PC-3 (cell line): ENCODE data around the gene ANK2. TPM values are rescaled to one million over a fixed set of nuclear protein-coding genes. Genes with fewer than 3 reads are reported as not detected.

Source experiments
- ATAC-seq: fragments of 200-7000 bp; cut with Tn5 transposase; 2 replicates; pipeline ENCODE4 v1.9.1; 2020; ENCODE audit warnings: mild to moderate bottlenecking, moderate library complexity
- BruUV-seq: library from RNA; stranded (reverse); fragments of 400-500 nt; replicated peaks from 2 replicates; lab custom pipeline; 2021; lab: Mats Ljungman, UMichigan
- CTCF ChIA-PET: fragments of 300-600 bp; sonication (Branson Sonifier 250); formaldehyde crosslinking; loops from one replicate; lab custom pipeline; 2022; ENCODE audit warnings: antibody characterized with exemption; lab: Charles Lee
- POLR2A ChIA-PET: fragments of 300-600 bp; sonication (Branson Sonifier 250); formaldehyde crosslinking; loops from one replicate; lab custom pipeline; 2022; ENCODE audit warnings: antibody characterized with exemption; ENCODE audit not compliant: unreplicated experiment; lab: Charles Lee
- DNase-seq: peaks from one replicate; pipeline ENCODE4 v3.0.0-alpha.2; 2015
- H2AFZ ChIP-seq: fragments of 300-600 bp; sonication (generic); 2 replicates; pipeline ENCODE4 v1.6.0; 2016; ENCODE audit warnings: antibody characterized with exemption, low read length
- H3F3A ChIP-seq: fragments of 300-600 bp; sonication (generic); one replicate; pipeline ENCODE4 v1.6.0; 2017; ENCODE audit warnings: antibody characterized with exemption, low read length, control low read depth, mild to moderate bottlenecking; ENCODE audit not compliant: unreplicated experiment
- H3K27ac ChIP-seq: fragments of 300-600 bp; sonication (generic); 2 replicates; pipeline ENCODE4 v1.5.1; 2016; ENCODE audit warnings: mild to moderate bottlenecking, low read length
- H3K27me3 ChIP-seq: fragments of 300-600 bp; sonication (generic); 2 replicates; pipeline ENCODE4 v1.6.1; 2016; ENCODE audit warnings: low read length, mixed read lengths
- H3K36me3 ChIP-seq: fragments of 300-600 bp; sonication (generic); 2 replicates; pipeline ENCODE4 v1.6.1; 2016; ENCODE audit warnings: low read depth, mixed run types, low read length, mixed read lengths
- H3K4me1 ChIP-seq: fragments of 300-600 bp; sonication (generic); 2 replicates; pipeline ENCODE4 v1.5.1; 2016; ENCODE audit warnings: low read length; ENCODE audit not compliant: insufficient read depth
- H3K4me2 ChIP-seq: fragments of 300-600 bp; sonication (generic); 2 replicates; pipeline ENCODE4 v1.6.0; 2016; ENCODE audit warnings: low read length
- H3K4me3 ChIP-seq: fragments of 300-600 bp; sonication (generic); 2 replicates; pipeline ENCODE4 v1.5.1; 2016; ENCODE audit warnings: mild to moderate bottlenecking, low read length, mixed read lengths
- H3K79me2 ChIP-seq: fragments of 300-600 bp; sonication (generic); 2 replicates; pipeline ENCODE4 v1.6.1; 2017; ENCODE audit warnings: low read length, mixed read lengths
- H3K9ac ChIP-seq: fragments of 300-600 bp; sonication (generic); 2 replicates; pipeline ENCODE4 v1.6.0; 2016; ENCODE audit warnings: mild to moderate bottlenecking, low read length
- H3K9me2 ChIP-seq: fragments of 300-600 bp; sonication (generic); replicated peaks from 2 replicates; pipeline ENCODE4 v1.6.1; 2016; ENCODE audit warnings: mixed run types, low read length, mixed read lengths
- H3K9me3 ChIP-seq: fragments of 300-600 bp; sonication (generic); 2 replicates; pipeline ENCODE4 v1.6.1; 2016; ENCODE audit warnings: low read length, mixed read lengths
- H4K20me1 ChIP-seq: fragments of 300-600 bp; sonication (generic); 2 replicates; pipeline ENCODE4 v1.6.1; 2016; ENCODE audit warnings: low read length, mixed read lengths
- EZH2 ChIP-seq: fragments of 300-600 bp; sonication (generic); IDR thresholded peaks from one replicate; pipeline ENCODE4 v1.6.1; 2017; ENCODE audit warnings: antibody characterized with exemption, mild to moderate bottlenecking, low read length; ENCODE audit not compliant: unreplicated experiment
- EZH2phosphoT487 ChIP-seq: fragments of 300-600 bp; sonication (generic); IDR thresholded peaks from 2 replicates; pipeline ENCODE4 v1.6.1; 2018; ENCODE audit warnings: mild to moderate bottlenecking, antibody characterized with exemption, low read length, borderline replicate concordance
- intact Hi-C: fragments of 100-400 bp; cut with micrococcal nuclease; formaldehyde crosslinking; loops from 2 replicates; pipeline ENCODE4 v1.9.0; 2023
- total RNA-seq: library from RNA; depleted of rRNA; stranded (reverse); fragments of >200 nt; gene quantifications from 2 replicates; pipeline ENCODE4 v1.2.3, GENCODE V29; 2014
- TF ChIP-seq, protein P1 (sequence below): fragments of 300-600 bp; sonication (generic); conservative IDR thresholded peaks from 2 replicates; pipeline ENCODE4 v1.5.1; 2017; ENCODE audit warnings: antibody characterized with exemption, low read depth, mild to moderate bottlenecking, low read length

ANK2 gene
- total RNA-seq, 1 experiment from 2014 or later = 1.8 TPM

- DNase-seq (peak; percentile 36), ATAC-seq (no peak)
- Histone ChIP-seq H4K20me1 (no peaks in the 10 kb centered on the region), H3K27ac (no peak overlapping the region), H3K4me2 (peak overlapping the region; percentile 15; the same call in 1 of the 2 replicates), H3K9me3 (no peaks in the 10 kb centered on the region), H3K4me1 (peaks cover 10% of the 10 kb centered on the region), H3K9ac (no peak overlapping the region), H3K27me3 (no peaks in the 10 kb centered on the region), H3K79me2 (no peaks in the 10 kb centered on the region), H3K4me3 (no peak overlapping the region), H2AFZ (no peak overlapping the region), H3F3A (no peaks in the 10 kb centered on the region), H3K9me2 (no peaks in the 10 kb centered on the region), H3K36me3 (no peaks in the 10 kb centered on the region)
- POLR2A ChIA-PET = no interaction called here
- no TSS peak for BruUV-seq
- TF ChIP-seq EZH2phosphoT487 (no peak), EZH2 (no peak)
- TF ChIP-seq, protein P1, sequence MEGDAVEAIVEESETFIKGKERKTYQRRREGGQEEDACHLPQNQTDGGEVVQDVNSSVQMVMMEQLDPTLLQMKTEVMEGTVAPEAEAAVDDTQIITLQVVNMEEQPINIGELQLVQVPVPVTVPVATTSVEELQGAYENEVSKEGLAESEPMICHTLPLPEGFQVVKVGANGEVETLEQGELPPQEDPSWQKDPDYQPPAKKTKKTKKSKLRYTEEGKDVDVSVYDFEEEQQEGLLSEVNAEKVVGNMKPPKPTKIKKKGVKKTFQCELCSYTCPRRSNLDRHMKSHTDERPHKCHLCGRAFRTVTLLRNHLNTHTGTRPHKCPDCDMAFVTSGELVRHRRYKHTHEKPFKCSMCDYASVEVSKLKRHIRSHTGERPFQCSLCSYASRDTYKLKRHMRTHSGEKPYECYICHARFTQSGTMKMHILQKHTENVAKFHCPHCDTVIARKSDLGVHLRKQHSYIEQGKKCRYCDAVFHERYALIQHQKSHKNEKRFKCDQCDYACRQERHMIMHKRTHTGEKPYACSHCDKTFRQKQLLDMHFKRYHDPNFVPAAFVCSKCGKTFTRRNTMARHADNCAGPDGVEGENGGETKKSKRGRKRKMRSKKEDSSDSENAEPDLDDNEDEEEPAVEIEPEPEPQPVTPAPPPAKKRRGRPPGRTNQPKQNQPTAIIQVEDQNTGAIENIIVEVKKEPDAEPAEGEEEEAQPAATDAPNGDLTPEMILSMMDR = no peak
- CTCF ChIA-PET = no interaction called here
- intact Hi-C loops = no loop called here
Observed at GRCh38 chr4:113069212-113069892, 19.9 kb downstream of the ANK2 start.

DNA sequence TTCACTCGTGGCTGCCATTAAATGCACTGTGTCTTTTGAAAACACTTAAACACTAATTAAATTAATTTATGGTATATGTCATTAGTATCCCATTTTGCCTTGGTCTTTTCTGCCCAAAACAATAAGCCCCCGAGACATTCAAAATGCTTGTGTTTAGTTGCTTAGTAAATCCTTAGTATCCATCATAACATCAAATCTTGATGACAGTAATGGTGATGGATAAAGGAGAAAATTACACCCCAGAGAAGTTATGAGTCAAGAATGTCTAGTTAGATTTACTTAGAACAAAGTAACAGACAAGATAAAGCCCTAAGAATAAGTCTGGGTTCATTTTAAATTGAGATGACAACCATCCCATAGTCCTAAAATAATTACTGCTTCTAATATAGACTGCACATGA is 21.3 kb downstream of the ANK2 start:
- Histone ChIP-seq H3K27ac (no peak overlapping the region), H3K79me2 (no peaks in the 10 kb centered on the region), H3K9me2 (no peaks in the 10 kb centered on the region), H3K4me3 (no peak overlapping the region), H3K9ac (no peak overlapping the region), H3K36me3 (no peaks in the 10 kb centered on the region), H3K4me2 (no peak overlapping the region), H3F3A (no peaks in the 10 kb centered on the region), H2AFZ (no peak overlapping the region), H4K20me1 (no peaks in the 10 kb centered on the region), H3K4me1 (peaks cover 10% of the 10 kb centered on the region), H3K9me3 (no peaks in the 10 kb centered on the region), H3K27me3 (no peaks in the 10 kb centered on the region)
- intact Hi-C loops = no loop called here
- DNase-seq (no peak), ATAC-seq (no peak)
- TF ChIP-seq, protein P1 = no peak
- TF ChIP-seq EZH2phosphoT487 (no peak), EZH2 (no peak)
- ChIA-PET CTCF (no interaction called here), POLR2A (no interaction called here)
- BruUV-seq = no TSS peak

DNA sequence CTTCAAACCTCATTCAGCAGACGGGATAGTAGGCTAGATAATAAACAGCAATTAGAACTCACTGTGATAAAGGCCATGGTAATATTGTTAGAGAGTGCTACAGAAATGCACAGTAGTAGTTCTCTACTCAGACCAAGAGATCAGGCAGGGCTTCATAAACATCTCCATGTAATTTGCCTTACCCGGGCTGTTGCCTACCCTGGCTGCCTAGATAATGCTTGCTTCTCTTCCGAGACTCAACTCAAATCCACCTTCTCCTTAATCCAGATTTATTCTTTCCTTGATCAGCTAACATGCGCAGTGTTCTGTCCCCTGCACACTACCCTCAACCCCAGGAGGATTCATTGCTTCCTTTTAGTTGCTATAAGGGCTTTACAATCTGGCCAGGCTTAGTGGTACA is 21.8 kb downstream of the ANK2 start:
- Histone ChIP-seq H3K4me2 (no peak overlapping the region), H2AFZ (no peak overlapping the region), H3K79me2 (no peaks in the 10 kb centered on the region), H3K9me2 (no peaks in the 10 kb centered on the region), H3K27me3 (no peaks in the 10 kb centered on the region), H3K4me1 (peaks cover 10% of the 10 kb centered on the region), H4K20me1 (no peaks in the 10 kb centered on the region), H3K4me3 (no peak overlapping the region), H3K9ac (no peak overlapping the region), H3K36me3 (no peaks in the 10 kb centered on the region), H3K9me3 (no peaks in the 10 kb centered on the region), H3K27ac (no peak overlapping the region), H3F3A (no peaks in the 10 kb centered on the region)
- CTCF ChIA-PET = no interaction called here
- intact Hi-C loops = no loop called here
- TF ChIP-seq EZH2 = no peak
- TF ChIP-seq, protein P1 = no peak
- no peak for TF ChIP-seq EZH2phosphoT487
- DNase-seq (no peak), ATAC-seq (no peak)
- POLR2A ChIA-PET = no interaction called here
- BruUV-seq = no TSS peak
